IPS-20b (cell line): ENCODE results near the gene HOXA5.

Experiments used
- H3K27ac ChIP-seq: one replicate; pipeline ENCODE4 v1.5.1; 2013; ENCODE audit warnings: low read length
- H3K27me3 ChIP-seq: 2 replicates; pipeline ENCODE4 v1.6.1; 2013; ENCODE audit warnings: mild to moderate bottlenecking, low read length, inconsistent platforms; ENCODE audit not compliant: insufficient read depth
- H3K36me3 ChIP-seq: 2 replicates; pipeline ENCODE4 v1.6.1; 2013; ENCODE audit warnings: low read depth, mild to moderate bottlenecking, inconsistent platforms, low read length, moderate library complexity; ENCODE audit not compliant: insufficient read depth
- H3K4me1 ChIP-seq: 2 replicates; pipeline ENCODE4 v1.6.1; 2013; ENCODE audit warnings: mild to moderate bottlenecking, control low read depth, inconsistent platforms, low read length, moderate library complexity; ENCODE audit not compliant: insufficient read depth
- H3K4me3 ChIP-seq: 2 replicates; pipeline ENCODE4 v1.5.1; 2013; ENCODE audit warnings: mild to moderate bottlenecking, low read length, inconsistent platforms
- H3K9ac ChIP-seq: 2 replicates; pipeline ENCODE4 v1.6.1; 2013; ENCODE audit warnings: low read depth, mild to moderate bottlenecking, inconsistent platforms, low read length, moderate library complexity
- H3K9me3 ChIP-seq: 2 replicates; pipeline ENCODE4 v1.6.1; 2013; ENCODE audit warnings: mild to moderate bottlenecking, low read depth, low read length, inconsistent platforms; ENCODE audit not compliant: insufficient read depth

HOXA5 gene

DNA sequence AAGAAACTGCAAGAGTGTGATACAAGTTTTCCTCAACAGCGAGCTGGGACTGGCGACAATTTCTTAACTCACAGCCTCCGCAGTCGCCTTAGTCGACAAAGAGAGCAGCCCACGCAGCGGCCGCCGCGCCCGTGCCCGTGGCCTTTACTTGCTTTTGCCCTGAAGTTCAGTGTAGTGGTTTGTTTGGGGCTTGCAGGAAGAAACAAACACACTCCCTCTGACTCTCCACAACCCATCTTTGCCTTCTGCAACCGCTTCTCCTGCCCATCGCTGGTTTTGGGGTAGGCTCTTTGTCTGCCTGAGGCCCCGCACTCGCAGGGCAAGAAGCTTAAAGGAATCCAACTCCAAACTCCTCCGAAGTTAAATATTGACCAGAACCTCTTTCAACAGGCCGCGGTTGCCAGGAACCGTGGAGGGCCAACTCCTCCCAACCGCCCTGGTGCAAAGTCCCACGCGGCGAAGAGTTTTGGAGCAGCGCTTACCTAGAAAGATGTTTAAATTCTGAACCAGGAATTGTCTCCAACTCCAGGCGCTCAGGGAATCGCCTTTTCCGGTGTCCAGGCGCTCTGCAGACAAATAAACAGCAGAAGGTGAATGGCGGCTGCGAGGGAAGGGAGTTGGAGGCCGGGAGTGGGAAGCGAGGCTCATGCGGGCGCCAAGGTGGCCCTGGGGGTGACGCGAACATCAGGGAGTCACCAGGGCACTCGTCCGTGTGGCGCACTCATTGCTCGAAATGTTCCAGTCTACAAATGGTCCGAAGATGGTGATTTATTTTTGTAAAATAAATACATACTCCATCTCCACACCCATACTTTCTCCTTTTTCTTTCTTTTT is 21.2 kb downstream of the HOXA5 start:
- Histone ChIP-seq H3K4me1 (no peaks in the 10 kb centered on the region), H3K9me3 (peaks cover 18% of the 10 kb centered on the region; the same call in 1 of the 2 replicates), H3K9ac (no peak overlapping the region), H3K36me3 (no peaks in the 10 kb centered on the region), H3K4me3 (no peak overlapping the region), H3K27ac (no peak overlapping the region), H3K27me3 (peaks cover 100% of the 10 kb centered on the region)

DNA sequence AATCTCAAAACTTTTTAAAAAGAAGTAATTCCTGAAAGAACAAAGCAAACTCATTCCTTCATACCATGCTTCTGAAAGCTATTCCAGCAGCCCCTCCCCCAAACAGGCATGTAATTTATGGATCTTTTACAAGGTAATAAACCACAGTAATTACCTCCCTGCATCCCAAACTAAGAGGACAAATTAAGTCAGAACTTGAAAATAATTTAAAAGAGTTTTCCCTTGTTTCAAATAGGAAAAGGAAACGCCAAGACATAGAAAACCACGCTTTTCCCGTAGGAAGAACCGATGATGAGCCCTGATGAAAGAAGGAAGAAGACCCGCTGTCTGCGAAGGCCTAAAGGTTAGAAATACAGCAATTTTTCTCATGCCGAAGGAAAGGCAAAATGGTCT is 21.8 kb downstream of the HOXA5 start:
- Histone ChIP-seq H3K9ac (no peak overlapping the region), H3K9me3 (peaks cover 18% of the 10 kb centered on the region; the same call in 1 of the 2 replicates), H3K27me3 (peaks cover 100% of the 10 kb centered on the region), H3K27ac (no peak overlapping the region), H3K4me1 (no peaks in the 10 kb centered on the region), H3K4me3 (no peak overlapping the region), H3K36me3 (no peaks in the 10 kb centered on the region)

DNA sequence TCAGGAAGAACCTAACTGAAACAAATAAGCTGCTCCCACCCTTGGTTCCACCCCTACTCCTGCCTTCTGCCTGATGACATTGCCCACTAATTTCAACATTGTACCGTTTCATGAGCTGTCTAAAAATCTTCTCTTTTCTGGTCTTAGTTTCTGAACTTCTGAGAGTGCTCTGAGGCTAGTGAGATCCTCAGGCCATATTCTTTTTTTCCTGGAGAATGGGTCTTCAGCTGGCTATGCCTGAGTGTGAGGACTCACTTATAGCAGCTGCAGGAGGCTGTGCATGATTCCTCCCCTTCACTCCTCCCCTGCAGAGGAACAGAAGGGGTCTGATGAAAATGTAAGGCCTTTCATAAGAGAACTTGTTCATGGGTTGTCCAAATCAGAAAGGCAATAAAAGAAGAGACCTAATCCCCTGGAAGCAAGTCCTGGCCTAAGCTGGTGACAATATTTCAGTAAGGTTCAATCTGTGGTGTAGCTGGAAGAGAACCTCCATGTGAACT is 24.0 kb downstream of the HOXA5 start:
- peaks cover 100% of the 10 kb centered on the region for H3K27me3 ChIP-seq
- no peaks in the 10 kb centered on the region for H3K4me1 ChIP-seq
- H3K36me3 ChIP-seq = no peaks in the 10 kb centered on the region
- H3K27ac ChIP-seq = no peak overlapping the region
- H3K4me3 ChIP-seq = no peak overlapping the region
- H3K9ac ChIP-seq = no peak overlapping the region
- H3K9me3 ChIP-seq = peaks cover 11% of the 10 kb centered on the region; the same call in 1 of the 2 replicates

DNA sequence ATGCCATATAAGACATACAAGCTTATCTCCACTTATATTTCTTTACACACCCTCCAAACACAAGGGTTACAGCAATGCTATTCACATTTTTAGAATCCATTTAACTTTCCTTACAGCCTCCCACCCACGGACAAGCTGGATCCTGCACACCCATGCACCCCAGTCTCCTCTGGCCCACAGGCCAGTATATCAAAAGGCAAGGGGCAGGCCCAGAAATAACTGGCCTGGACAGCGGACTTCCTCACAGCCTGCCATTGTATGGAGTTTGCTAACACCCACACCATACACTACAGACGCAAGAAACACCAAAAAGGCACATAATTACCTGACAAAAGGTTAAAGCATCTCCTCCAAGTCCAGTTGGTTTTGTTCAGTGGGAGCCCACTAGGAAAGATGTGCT is 24.9 kb downstream of the HOXA5 start:
- H3K4me3 ChIP-seq = no peak overlapping the region
- no peak overlapping the region for H3K9ac ChIP-seq

DNA sequence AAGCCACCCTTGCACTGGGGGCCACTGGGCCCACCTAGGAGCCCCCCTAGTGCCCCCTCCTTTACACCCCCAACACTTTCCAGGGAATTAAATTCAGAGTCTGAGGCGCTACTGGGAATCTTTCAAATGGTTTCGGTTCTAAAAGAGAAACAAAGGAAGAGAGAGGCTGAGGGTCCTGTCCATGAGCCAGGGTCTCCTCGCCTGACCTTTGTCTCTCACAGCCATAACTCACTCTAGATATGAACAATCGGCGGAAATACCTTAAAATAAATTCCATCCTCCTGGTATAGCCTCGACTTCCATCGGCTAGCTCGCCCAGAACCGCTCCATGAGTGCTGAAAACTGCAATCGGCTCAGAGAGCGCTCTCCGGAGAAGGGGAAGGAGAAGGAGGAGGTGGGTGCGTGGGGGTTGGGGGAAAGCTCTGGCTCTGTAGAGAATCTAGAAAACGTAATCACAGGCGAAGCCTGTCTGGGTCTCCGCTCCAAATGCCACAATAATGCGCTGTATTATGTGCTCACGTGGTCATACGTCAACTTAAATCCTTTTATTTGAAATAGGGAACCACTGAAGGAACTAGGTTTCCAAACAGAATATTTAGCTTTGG is 25.5 kb downstream of the HOXA5 start:
- H3K4me3 ChIP-seq = no peak overlapping the region
- peaks cover 98% of the 10 kb centered on the region for H3K27me3 ChIP-seq
- H3K9me3 ChIP-seq = no peaks in the 10 kb centered on the region; the same call in 1 of the 2 replicates

More for the DNA sequence above, 24.9 kb downstream of the HOXA5 start:
- H3K4me1 ChIP-seq = no peaks in the 10 kb centered on the region
- H3K36me3 ChIP-seq = no peaks in the 10 kb centered on the region
- H3K27me3 ChIP-seq = peaks cover 98% of the 10 kb centered on the region
- H3K9me3 ChIP-seq = peaks cover 3% of the 10 kb centered on the region; the same call in 1 of the 2 replicates
- H3K27ac ChIP-seq = no peak overlapping the region

DNA sequence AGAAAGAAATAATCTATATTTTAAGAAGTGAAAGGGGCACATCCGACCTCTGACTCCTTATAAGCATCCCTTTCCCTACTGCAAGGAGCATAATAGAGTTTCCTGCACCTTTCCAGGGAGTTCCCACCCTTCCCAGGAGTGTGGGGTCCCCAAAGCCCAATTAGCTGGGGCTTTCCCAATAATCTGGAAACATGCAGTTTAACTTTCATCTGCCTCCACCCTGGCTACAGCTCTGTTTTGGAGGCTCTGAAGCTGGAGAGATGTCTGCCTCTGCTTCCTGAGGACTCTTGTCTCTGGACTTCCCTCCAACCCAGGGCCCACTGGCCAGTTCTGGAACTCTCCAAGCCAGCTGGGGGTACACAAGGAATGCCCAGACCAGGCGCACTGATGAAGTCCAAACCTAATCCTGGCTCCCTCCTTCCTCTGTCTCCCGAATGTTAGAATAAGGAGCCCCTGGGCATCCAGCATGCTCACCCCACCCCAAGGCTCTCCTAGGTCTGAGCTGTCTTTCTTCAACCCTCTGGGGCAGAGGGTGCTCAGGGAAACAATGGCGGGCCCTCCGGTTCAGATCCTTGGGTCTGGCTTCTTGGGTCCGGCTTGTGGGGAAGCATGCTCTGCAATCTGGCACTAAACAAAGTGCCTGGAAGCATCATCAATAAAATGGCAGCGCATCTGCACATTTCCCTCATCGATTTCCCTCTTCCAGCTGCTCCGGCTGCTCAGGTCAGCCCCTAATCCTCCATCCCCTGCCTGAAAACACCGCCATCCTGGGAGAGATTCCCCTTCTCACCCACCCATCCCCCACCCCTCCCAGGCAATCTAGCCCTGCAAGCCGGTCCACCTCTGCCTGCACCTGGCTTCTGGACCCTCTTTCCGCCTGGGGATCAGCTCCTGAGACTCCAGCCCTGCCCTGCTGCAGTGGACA is 26.3 kb downstream of the HOXA5 start:
- no peaks in the 10 kb centered on the region for H3K36me3 ChIP-seq
- H3K9ac ChIP-seq = no peak overlapping the region
- no peaks in the 10 kb centered on the region; the same call in 1 of the 2 replicates for H3K9me3 ChIP-seq
- H3K4me3 ChIP-seq = no peak overlapping the region
- no peak overlapping the region for H3K27ac ChIP-seq
- H3K27me3 ChIP-seq = peaks cover 98% of the 10 kb centered on the region
- no peaks in the 10 kb centered on the region for H3K4me1 ChIP-seq

More for the DNA sequence above, 25.5 kb downstream of the HOXA5 start:
- Histone ChIP-seq H3K4me1 (no peaks in the 10 kb centered on the region), H3K36me3 (no peaks in the 10 kb centered on the region), H3K9ac (no peak overlapping the region), H3K27ac (no peak overlapping the region)

DNA sequence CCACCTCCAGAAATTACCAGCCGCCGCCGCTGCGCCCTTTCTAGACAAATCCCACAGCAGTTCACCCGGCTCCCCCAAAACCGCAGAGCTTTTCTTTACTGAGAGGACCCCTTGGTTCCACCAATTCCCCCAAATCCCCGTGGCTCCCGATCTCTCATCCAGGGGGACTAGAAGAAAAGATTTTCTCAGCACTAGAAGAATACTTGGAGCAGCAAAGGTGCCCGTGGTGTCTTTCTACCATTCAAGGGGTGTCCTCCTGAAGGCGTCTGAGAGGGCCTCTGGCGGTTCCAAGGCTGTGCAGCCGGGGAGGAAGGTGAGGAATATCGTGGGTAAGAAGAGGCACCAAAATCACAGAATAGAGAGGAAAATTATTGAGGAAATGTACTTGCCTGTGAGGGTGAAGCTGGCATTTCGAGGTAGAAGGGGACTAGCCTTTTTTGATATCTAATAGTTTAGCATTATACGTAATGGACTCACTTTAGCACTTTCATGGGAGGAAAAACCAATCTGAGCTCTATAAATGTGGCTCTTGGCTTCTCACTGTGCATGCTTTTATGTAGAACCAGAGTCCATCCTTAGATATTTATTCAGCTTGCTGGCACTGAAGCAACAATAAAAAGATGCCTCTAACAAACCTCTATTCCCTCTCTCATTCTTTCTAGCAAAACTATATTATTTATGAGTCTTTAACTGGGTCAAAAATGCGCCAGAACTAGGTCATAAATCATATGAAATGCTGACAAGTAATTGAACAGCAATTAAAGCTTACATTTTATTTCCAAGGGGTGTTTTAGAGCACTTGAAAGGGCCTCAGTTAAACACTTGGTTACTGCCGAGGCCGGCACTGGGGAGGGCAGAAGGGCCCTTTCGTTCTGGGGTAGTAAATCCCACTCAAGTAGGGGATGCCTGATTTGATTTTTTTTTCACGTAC is 27.2 kb downstream of the HOXA5 start:
- no peaks in the 10 kb centered on the region for H3K36me3 ChIP-seq
- H3K27ac ChIP-seq = no peak overlapping the region
- no peak overlapping the region for H3K9ac ChIP-seq
- H3K4me1 ChIP-seq = no peaks in the 10 kb centered on the region
- H3K27me3 ChIP-seq = peaks cover 98% of the 10 kb centered on the region
- no peaks in the 10 kb centered on the region; the same call in 1 of the 2 replicates for H3K9me3 ChIP-seq
- no peak overlapping the region for H3K4me3 ChIP-seq

DNA sequence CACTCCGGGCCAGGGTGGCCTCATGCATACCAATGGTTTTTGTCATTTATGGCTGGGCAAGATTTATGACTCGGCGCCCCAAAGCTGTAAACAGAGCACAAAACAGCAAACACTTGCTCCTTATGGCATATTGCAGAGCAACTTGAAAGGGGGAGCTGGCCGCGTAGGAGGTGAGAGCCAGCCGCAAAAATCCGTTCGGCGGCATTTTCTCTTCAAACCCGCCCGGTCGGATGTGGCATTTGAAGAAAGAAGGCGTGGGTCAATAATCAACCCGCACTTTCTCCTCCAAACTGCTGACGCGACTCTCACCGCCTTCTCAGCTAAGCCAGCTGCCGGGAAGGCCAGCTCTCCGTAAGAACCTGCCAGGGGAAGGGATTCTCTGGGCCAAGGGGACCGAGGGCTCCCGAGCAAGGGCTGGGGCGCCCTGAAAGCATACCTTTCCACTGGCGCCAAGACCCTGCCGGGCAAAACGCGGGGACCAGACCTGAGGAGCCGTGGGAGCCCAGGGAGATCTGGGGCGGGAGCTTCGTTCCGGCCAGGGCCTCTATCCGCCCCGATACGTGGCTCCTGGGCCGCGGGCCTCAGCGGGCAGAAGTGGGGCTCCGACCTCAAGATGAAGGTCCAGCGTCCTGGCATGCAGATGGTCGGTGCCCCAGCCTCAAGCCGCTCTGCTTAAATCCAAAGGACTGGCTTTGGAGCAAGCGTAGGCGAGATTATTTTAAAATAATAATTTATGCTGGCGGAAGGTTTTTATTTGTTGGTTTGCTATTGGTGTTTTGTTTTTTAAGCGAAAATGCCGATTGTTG is 28.1 kb downstream of the HOXA5 start:
- no peak overlapping the region for H3K4me3 ChIP-seq
- H3K27me3 ChIP-seq = peaks cover 98% of the 10 kb centered on the region
- no peak overlapping the region for H3K27ac ChIP-seq
- no peaks in the 10 kb centered on the region for H3K4me1 ChIP-seq
- no peaks in the 10 kb centered on the region; the same call in 1 of the 2 replicates for H3K9me3 ChIP-seq
- H3K9ac ChIP-seq = no peak overlapping the region
- no peaks in the 10 kb centered on the region for H3K36me3 ChIP-seq

DNA sequence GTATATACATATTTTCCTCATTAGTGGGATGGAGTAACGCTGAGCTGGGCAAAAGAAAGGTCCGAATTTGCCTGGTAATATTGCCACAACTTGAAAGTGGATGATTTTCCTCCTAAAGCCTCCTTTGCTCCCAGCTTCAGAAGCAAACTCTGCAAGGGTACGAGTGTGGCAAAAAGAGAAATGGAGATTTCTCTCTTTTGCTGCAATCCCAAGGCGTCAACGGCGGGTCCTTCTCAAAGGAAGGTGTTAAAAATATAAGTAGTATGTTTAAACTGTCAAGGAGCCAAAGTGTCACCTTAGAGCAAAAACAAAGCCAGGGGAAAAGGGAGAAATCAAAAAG is 28.6 kb downstream of the HOXA5 start:
- no peak overlapping the region for H3K4me3 ChIP-seq
- no peak overlapping the region for H3K27ac ChIP-seq
- no peak overlapping the region for H3K9ac ChIP-seq
- no peaks in the 10 kb centered on the region for H3K36me3 ChIP-seq
- H3K4me1 ChIP-seq = no peaks in the 10 kb centered on the region
- peaks cover 98% of the 10 kb centered on the region for H3K27me3 ChIP-seq
- H3K9me3 ChIP-seq = peaks cover 2% of the 10 kb centered on the region; the same call in 1 of the 2 replicates
